Measurements from ENCODE around the gene FOXP1. TPM values are rescaled to one million over a fixed set of nuclear protein-coding genes. Genes with fewer than 3 reads are reported as not detected.

Gene FOXP1
- total RNA-seq, 4 donors from 2014 or later, result 103 to 173 (median 140) TPM

DNA sequence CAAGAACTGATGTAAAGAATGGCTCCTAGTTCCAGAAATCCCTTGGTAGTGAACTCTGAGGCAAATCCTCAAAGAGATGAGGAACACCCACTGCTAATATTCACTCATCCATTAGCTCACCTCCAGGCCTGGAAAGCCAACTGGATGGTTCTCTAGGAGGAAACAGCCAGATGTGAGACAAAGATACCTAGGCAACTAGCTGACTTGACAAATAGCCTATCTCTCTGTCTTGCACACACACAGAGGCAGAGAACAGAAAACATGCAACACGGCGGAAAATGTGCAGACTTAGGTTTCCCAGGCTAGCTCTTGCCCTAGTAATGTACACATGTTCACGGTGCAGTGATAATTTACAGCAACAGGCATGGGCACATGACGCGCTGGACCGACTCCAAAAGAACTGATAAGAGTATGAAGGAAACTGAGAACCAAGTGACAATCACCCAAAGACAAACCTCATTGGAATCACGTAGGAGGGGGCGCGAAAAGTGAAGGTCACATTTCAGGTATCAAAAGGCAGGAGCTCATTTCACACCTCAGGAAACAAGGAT, 318.1 kb downstream of the FOXP1 start:
- Histone ChIP-seq H3K4me1 (peaks cover 0 to 6% (median 0%) of the 10 kb centered on the region in 4 donors), H3K9me3 (no peaks in the 10 kb centered on the region), H3K27ac (no peak overlapping the region), H3K36me3 (no peaks in the 10 kb centered on the region), H3K4me3 (no peak overlapping the region), H3K27me3 (no peaks in the 10 kb centered on the region)
- no peak for TF ChIP-seq POLR2A (IDR thresholded peaks at IDR 0.05)
- TF ChIP-seq, protein P1, sequence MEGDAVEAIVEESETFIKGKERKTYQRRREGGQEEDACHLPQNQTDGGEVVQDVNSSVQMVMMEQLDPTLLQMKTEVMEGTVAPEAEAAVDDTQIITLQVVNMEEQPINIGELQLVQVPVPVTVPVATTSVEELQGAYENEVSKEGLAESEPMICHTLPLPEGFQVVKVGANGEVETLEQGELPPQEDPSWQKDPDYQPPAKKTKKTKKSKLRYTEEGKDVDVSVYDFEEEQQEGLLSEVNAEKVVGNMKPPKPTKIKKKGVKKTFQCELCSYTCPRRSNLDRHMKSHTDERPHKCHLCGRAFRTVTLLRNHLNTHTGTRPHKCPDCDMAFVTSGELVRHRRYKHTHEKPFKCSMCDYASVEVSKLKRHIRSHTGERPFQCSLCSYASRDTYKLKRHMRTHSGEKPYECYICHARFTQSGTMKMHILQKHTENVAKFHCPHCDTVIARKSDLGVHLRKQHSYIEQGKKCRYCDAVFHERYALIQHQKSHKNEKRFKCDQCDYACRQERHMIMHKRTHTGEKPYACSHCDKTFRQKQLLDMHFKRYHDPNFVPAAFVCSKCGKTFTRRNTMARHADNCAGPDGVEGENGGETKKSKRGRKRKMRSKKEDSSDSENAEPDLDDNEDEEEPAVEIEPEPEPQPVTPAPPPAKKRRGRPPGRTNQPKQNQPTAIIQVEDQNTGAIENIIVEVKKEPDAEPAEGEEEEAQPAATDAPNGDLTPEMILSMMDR (IDR thresholded peaks at IDR 0.05), result no peak
- no peak for DNase-seq

DNA sequence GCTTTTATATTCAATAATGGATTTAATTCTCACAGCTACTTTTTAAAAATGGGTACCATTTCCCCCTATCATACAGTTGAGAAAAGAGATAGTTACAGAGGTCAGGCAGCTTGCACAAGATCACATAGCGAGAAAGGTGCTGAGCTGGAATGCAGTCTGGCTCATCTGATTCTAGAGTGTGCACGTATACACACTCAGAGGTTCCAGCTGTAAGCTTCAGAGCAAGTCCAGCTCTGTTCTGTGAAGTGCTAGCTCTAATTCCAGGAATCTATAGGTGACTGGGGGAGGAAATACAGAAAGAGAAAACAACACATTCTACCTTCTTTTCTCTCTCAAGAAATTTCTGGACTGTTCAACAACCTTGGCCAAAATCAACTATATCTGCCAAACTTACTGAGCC, 318.7 kb downstream of the FOXP1 start:
- DNase-seq, result no peak
- no peak for TF ChIP-seq POLR2A (IDR thresholded peaks at IDR 0.05)
- TF ChIP-seq, protein P1 (IDR thresholded peaks at IDR 0.05), result no peak
- no peak overlapping the region for H3K27ac ChIP-seq
- no peaks in the 10 kb centered on the region for H3K36me3 ChIP-seq
- no peaks in the 10 kb centered on the region for H3K9me3 ChIP-seq
- no peak overlapping the region for H3K4me3 ChIP-seq
- no peaks in the 10 kb centered on the region for H3K27me3 ChIP-seq
- H3K4me1 ChIP-seq, result peaks cover 0 to 6% (median 0%) of the 10 kb centered on the region in 4 donors

DNA sequence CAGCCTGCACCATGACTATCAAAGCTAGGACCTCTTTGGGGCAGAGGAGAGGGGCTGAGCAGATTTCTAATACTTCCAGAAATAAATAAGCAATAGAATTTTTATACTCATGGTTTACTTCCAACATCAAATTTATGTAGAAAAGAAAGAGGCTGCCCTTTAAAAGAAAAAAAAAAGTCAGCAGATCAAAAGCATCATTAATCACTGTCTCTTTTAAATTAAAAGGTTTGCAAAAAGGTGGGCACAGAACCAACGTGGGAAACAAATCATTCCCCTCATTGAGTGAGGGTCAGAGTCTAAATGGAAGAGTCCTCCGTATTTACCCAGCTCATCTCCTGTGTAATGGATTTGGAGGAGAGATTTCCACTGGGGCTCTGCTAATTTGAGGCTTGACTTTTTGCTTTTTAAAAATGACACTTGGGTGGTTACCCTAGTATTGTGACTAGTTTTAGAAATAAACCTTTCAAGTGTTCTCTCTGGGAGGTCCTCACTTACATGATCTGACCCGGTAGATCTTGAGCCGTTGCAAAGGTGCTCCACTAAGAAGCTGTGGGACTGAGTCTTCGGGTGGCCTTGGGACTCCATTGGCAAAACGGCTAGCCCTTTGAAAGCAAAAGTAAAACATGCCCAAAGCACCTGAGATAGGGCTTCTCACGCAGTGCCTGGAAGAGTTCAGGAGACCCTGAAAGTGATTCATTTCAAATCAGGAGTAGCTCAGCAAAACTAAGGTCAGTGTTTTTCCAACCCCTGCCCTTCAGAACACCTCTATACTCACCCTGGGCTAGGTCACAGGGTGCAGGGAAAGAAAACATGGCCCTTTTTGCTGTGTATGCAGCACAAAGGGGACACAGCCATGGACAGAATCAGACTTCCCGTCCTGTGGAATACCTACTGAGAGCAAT, 320.9 kb downstream of the FOXP1 start:
- no peaks in the 10 kb centered on the region for H3K27me3 ChIP-seq
- no peaks in the 10 kb centered on the region for H3K36me3 ChIP-seq
- peak overlapping the region in 1 of 4 donors; percentile 18 for H3K27ac ChIP-seq
- H3K4me1 ChIP-seq, result peaks cover 0 to 7% (median 0%) of the 10 kb centered on the region in 4 donors
- H3K9me3 ChIP-seq, result no peaks in the 10 kb centered on the region
- peak overlapping the region in 2 of 4 donors; percentile 4 to 26 for H3K4me3 ChIP-seq
- no peak for DNase-seq
- TF ChIP-seq, protein P1 (IDR thresholded peaks at IDR 0.05), result no peak
- no peak for TF ChIP-seq POLR2A (IDR thresholded peaks at IDR 0.05)

DNA sequence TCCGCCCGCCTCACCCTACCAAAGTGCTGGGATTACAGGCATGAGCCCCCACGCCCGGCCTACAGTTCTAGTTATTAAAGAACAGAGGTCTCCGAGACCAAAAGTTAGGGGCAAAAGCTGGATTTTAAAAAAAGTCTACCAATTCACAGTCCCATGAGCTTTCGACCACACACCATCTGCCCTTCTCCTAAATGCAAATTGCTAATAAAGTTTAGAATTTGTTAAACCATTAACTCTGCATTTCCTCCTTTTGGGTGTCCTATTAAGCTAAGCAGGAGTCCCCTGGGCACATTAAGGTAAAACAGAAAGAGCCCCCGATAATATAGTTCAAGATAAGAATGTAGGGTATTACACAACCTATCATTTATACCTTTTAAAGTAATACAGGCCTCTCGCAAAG, 322.7 kb downstream of the FOXP1 start:
- TF ChIP-seq, protein P1 (IDR thresholded peaks at IDR 0.05), result no peak
- no peak for TF ChIP-seq POLR2A (IDR thresholded peaks at IDR 0.05)
- Histone ChIP-seq H3K4me3 (no peak overlapping the region), H3K27ac (no peak overlapping the region), H3K36me3 (no peaks in the 10 kb centered on the region), H3K9me3 (no peaks in the 10 kb centered on the region), H3K4me1 (peaks cover 0 to 7% (median 0%) of the 10 kb centered on the region in 4 donors), H3K27me3 (no peaks in the 10 kb centered on the region)
- DNase-seq, result no peak

DNA sequence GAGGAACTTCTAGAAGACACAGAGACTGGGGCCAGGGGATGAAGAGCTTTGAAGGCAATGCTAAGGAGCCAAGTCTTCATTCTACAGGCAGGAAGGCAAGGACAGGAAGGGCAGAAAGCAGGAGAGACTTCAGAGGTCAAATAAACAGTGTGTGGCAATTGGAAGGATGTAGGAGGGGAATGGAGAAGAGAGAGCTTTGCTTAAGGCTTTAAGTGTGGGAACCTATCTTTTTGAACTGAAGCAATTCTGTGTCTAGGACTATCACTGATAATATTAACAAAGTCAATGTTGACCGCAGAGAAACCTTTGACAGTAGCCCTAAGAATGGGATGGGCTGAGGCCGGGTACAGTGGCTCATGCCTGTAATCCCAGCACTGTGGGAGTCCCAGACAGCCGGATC, 325.0 kb downstream of the FOXP1 start:
- TF ChIP-seq, protein P1 (IDR thresholded peaks at IDR 0.05), result no peak
- no peak for TF ChIP-seq POLR2A (IDR thresholded peaks at IDR 0.05)
- Histone ChIP-seq H3K27ac (peak overlapping the region in 1 of 4 donors; percentile 23), H3K27me3 (no peaks in the 10 kb centered on the region), H3K36me3 (no peaks in the 10 kb centered on the region), H3K4me3 (no peak overlapping the region), H3K9me3 (no peaks in the 10 kb centered on the region), H3K4me1 (peaks cover 0 to 7% (median 0%) of the 10 kb centered on the region in 4 donors)
- DNase-seq, result no peak
